IMR-90 (cell line): ENCODE measurements around the gene HADHB. TPM values are rescaled to one million over a fixed set of nuclear protein-coding genes. Genes with fewer than 3 reads are reported as not detected.

Experiments used
- ATAC-seq: fragments of 200-7000 bp; cut with Tn5 transposase; 2 replicates; pipeline ENCODE4 v1.9.1; 2020; ENCODE audit warnings: low read depth, mild to moderate bottlenecking, moderate library complexity
- BruUV-seq: library from RNA; stranded (reverse); fragments of 400-500 nt; replicated peaks from 2 replicates; lab custom pipeline; 2021; lab: Mats Ljungman, UMichigan
- CTCF ChIA-PET: fragments of 300-600 bp; formaldehyde crosslinking; extraction: SDS; loops from one replicate; lab custom pipeline; 2021; ENCODE audit warnings: antibody characterized with exemption; lab: Yijun Ruan, JAX
- POLR2A ChIA-PET: fragments of 300-600 bp; sonication (Branson Sonifier 250); formaldehyde crosslinking; loops from one replicate; lab custom pipeline; 2022; ENCODE audit warnings: antibody characterized with exemption; ENCODE audit not compliant: unreplicated experiment; lab: Charles Lee
- DNase-seq: peaks from one replicate; pipeline ENCODE4 v3.0.0; 2013
- H2AFZ ChIP-seq: replicated peaks from 2 replicates; pipeline ENCODE3; 2013; ENCODE audit warnings: low read length, mild to moderate bottlenecking; ENCODE audit not compliant: poor library complexity
- H2AK5ac ChIP-seq: 2 replicates; pipeline ENCODE4 v1.6.1; 2013; ENCODE audit warnings: low read depth, low read length, inconsistent platforms
- H2AK9ac ChIP-seq: replicated peaks from 2 replicates; pipeline ENCODE3; 2013; ENCODE audit warnings: mild to moderate bottlenecking, low read depth, low read length, moderate library complexity; ENCODE audit not compliant: poor library complexity
- H2BK120ac ChIP-seq: 2 replicates; pipeline ENCODE4 v1.6.1; 2013; ENCODE audit warnings: low read depth, low read length, inconsistent platforms
- H2BK15ac ChIP-seq: 3 replicates; pipeline ENCODE4 v1.6.1; 2013; ENCODE audit warnings: low read depth, low read length, inconsistent platforms
- H2BK20ac ChIP-seq: 2 replicates; pipeline ENCODE4 v1.6.1; 2013; ENCODE audit warnings: low read depth, mild to moderate bottlenecking, inconsistent platforms, low read length, moderate library complexity
- H2BK5ac ChIP-seq: 2 replicates; pipeline ENCODE4 v1.6.1; 2013; ENCODE audit warnings: mild to moderate bottlenecking, low read depth, low read length, inconsistent platforms; ENCODE audit not compliant: poor library complexity, severe bottlenecking
- H3K14ac ChIP-seq: replicated peaks from 2 replicates; pipeline ENCODE4 v1.6.1; 2013; ENCODE audit warnings: low read depth, low read length, inconsistent platforms
- H3K18ac ChIP-seq: 2 replicates; pipeline ENCODE4 v1.6.1; 2013; ENCODE audit warnings: low read depth, low read length, control low read depth
- H3K23ac ChIP-seq: 2 replicates; pipeline ENCODE4 v1.6.1; 2013; ENCODE audit warnings: low read depth, low read length, inconsistent platforms
- H3K27ac ChIP-seq: 2 replicates; pipeline ENCODE4 v1.5.1; 2013; ENCODE audit warnings: mild to moderate bottlenecking, control low read depth, low read length; ENCODE audit not compliant: insufficient read depth
- H3K27me3 ChIP-seq: 2 replicates; pipeline ENCODE4 v1.6.1; 2013; ENCODE audit warnings: low read length; ENCODE audit not compliant: control insufficient read depth, insufficient read depth
- H3K36me3 ChIP-seq: 2 replicates; pipeline ENCODE4 v1.6.1; 2013; ENCODE audit warnings: low read length, mixed read lengths; ENCODE audit not compliant: control insufficient read depth, insufficient read depth
- H3K4ac ChIP-seq: 2 replicates; pipeline ENCODE4 v1.6.1; 2013; ENCODE audit warnings: low read depth, low read length, inconsistent platforms
- H3K4me1 ChIP-seq: 2 replicates; pipeline ENCODE4 v1.6.1; 2013; ENCODE audit warnings: low read length, mixed read lengths; ENCODE audit not compliant: control insufficient read depth, insufficient read depth
- H3K4me2 ChIP-seq: 2 replicates; pipeline ENCODE4 v1.6.1; 2013; ENCODE audit warnings: low read depth, mild to moderate bottlenecking, control low read depth, low read length, moderate library complexity
- H3K4me3 ChIP-seq: 2 replicates; pipeline ENCODE4 v1.5.1; 2013; ENCODE audit warnings: low read depth, mild to moderate bottlenecking, control low read depth, low read length, moderate library complexity; ENCODE audit not compliant: insufficient read depth
- H3K56ac ChIP-seq: 2 replicates; pipeline ENCODE4 v1.6.1; 2013; ENCODE audit warnings: low read length, inconsistent platforms; ENCODE audit not compliant: insufficient read depth; ENCODE audit errors: extremely low read depth
- H3K79me1 ChIP-seq, 2 experiments: 2 replicates each; pipeline ENCODE4 v1.6.1; 2013; ENCODE audit warnings: low read length in 2 of 2, inconsistent platforms in 1 of 2, low read depth in 1 of 2
- H3K9ac ChIP-seq: 2 replicates; pipeline ENCODE4 v1.6.1; 2013; ENCODE audit warnings: low read depth, low read length, control low read depth
- H3K9me1 ChIP-seq: 2 replicates; pipeline ENCODE4 v1.6.1; 2013; ENCODE audit warnings: low read length, inconsistent platforms; ENCODE audit not compliant: insufficient read depth
- H3K9me3 ChIP-seq: 2 replicates; pipeline ENCODE4 v1.6.1; 2013; ENCODE audit warnings: low read length; ENCODE audit not compliant: control insufficient read depth, insufficient read depth
- H4K20me1 ChIP-seq: 2 replicates; pipeline ENCODE4 v1.6.1; 2013; ENCODE audit warnings: low read length, inconsistent platforms; ENCODE audit not compliant: insufficient read depth
- H4K5ac ChIP-seq: 2 replicates; pipeline ENCODE4 v1.6.1; 2013; ENCODE audit warnings: mild to moderate bottlenecking, low read depth, low read length, control low read depth
- H4K8ac ChIP-seq, 2 experiments: 2 replicates each; pipeline ENCODE4 v1.6.1; 2013; ENCODE audit warnings: low read depth in 2 of 2, low read length in 2 of 2, control low read depth in 1 of 2, inconsistent platforms in 1 of 2
- H4K91ac ChIP-seq: 2 replicates; pipeline ENCODE4 v1.6.1; 2013; ENCODE audit warnings: low read depth, low read length, inconsistent platforms; ENCODE audit not compliant: insufficient read depth
- FOS ChIP-seq: fragments of 150-350 bp; IDR thresholded peaks from 2 replicates; pipeline ENCODE4 v1.6.1; 2016; ENCODE audit warnings: low read depth, low read length
- WGBS, 2 experiments: methylation state at CpG; one replicate each; pipeline versions ENCODE4 v1.1.5 to v1.1.7; 2013; ENCODE audit warnings: missing lambda C conversion rate in 2 of 2; ENCODE audit not compliant: insufficient read length in 1 of 2; ENCODE audit errors: extremely low coverage in 2 of 2; 5-methylcytosine and 5-hydroxymethylcytosine counted together
- dilution Hi-C: fragments of 300-500 bp; cut with HindIII; formaldehyde crosslinking; loops from one replicate; pipeline ENCODE4 v1.14.3; 2018; ENCODE audit warnings: low sequenced_read_pairs; ENCODE audit not compliant: unreplicated experiment
- in situ Hi-C: fragments of 300-500 bp; cut with MboI; formaldehyde crosslinking; loops from 3 replicates; pipeline ENCODE4 v1.14.3; 2019; ENCODE audit warnings: low sequenced_read_pairs, inconsistent platforms, mixed read lengths
- intact Hi-C: fragments of 100-400 bp; cut with micrococcal nuclease; formaldehyde crosslinking; loops from 2 replicates; pipeline ENCODE4 v1.10.0; 2022
- polyA plus RNA-seq, 3 experiments: library from polyadenylated mRNA; depleted of rRNA; stranded (reverse); fragments of >200 nt; gene quantifications; 2 replicates each; pipeline ENCODE4 v1.2.3, GENCODE V29; 2012; ENCODE audit warnings: low replicate concordance in 1 of 3
- total RNA-seq: library from RNA; depleted of rRNA; stranded (reverse); fragments of >200 nt; gene quantifications from 2 replicates; pipeline ENCODE4 v1.2.3, GENCODE V29; 2012

Gene HADHB
- total and polyA plus RNA-seq, 2 of the 4 experiments (the other 2 are of a cell fraction), result 67.9 to 79.8 TPM

DNA sequence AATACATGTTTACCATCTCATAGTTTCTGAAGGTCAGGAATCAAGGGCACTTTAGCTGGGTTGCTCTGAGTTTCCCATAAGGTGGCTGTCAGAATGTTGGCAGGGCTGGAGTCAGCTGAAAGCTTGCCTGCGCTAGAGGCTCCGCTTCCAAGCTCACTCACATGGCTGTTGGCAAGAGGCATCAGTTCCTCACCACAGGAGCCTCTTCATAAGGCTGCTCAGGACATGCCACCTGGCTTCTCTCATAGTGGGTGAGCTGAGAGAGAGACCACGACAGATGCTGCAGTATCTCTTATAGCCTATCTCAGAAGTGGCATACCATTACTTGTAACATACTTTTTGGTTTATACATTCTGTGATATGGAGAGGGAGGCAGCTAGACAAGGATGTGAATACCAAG, 7.2 kb downstream of the HADHB start:
- H2BK120ac ChIP-seq, result no peak overlapping the region
- BruUV-seq, result no TSS peak
- peaks cover 1% of the 10 kb centered on the region; the same call in 1 of the 2 replicates for H3K4me1 ChIP-seq
- H3K18ac ChIP-seq, result no peak overlapping the region
- H4K91ac ChIP-seq, result no peak overlapping the region
- DNase-seq (peak; percentile 31), ATAC-seq (0 out of 2 replicates have a peak, but pooled peaks have one; percentile 11)
- no peak overlapping the region for H2BK20ac ChIP-seq
- H3K4me3 ChIP-seq, result no peak overlapping the region
- peaks cover 3% of the 10 kb centered on the region; the same call in 1 of the 2 replicates for H3K36me3 ChIP-seq
- dilution Hi-C loops (no loop called here), in situ Hi-C loops (no loop called here), intact Hi-C loops (no loop called here)
- H3K56ac ChIP-seq, result no peak overlapping the region
- H2BK15ac ChIP-seq, result no peak overlapping the region
- H3K9me3 ChIP-seq, result no peaks in the 10 kb centered on the region
- no peak overlapping the region for H4K5ac ChIP-seq
- no peak overlapping the region for H3K27ac ChIP-seq
- ChIA-PET CTCF (interaction anchor here (1.2 kb wide), 2 partner anchors 10 to 78 kb away, joined by 3 read pairs; no protein-coding TSS in a partner anchor), POLR2A (no interaction called here)
- H3K27me3 ChIP-seq, result no peaks in the 10 kb centered on the region
- no peak overlapping the region for H3K4me2 ChIP-seq
- no peak for TF ChIP-seq FOS
- H2AK9ac ChIP-seq, result no peak overlapping the region
- no peak overlapping the region for H3K14ac ChIP-seq
- peaks cover 8% of the 10 kb centered on the region for H3K9me1 ChIP-seq
- H2AK5ac ChIP-seq, result no peak overlapping the region
- peaks cover 13 to 50% of the 10 kb centered on the region in 2 experiments for H3K79me1 ChIP-seq
- no peak overlapping the region for H4K8ac ChIP-seq
- H3K4ac ChIP-seq, result no peak overlapping the region
- peaks cover 17% of the 10 kb centered on the region for H4K20me1 ChIP-seq
- no peak overlapping the region for H3K23ac ChIP-seq
- no peak overlapping the region for H2AFZ ChIP-seq
- no CpG with 5 or more reads among the region's 3 CpGs for WGBS, 2 experiments
- H3K9ac ChIP-seq, result no peak overlapping the region
- no peak overlapping the region for H2BK5ac ChIP-seq
